Amygdala (tissue), 56 donors: Measurements from ENCODE around the gene BTD.

Experiments
- DNase-seq, 56 donors: peaks; one replicate each; lab custom pipeline; 2025; lab: John Stamatoyannopoulos, UW

The BTD gene

DNA sequence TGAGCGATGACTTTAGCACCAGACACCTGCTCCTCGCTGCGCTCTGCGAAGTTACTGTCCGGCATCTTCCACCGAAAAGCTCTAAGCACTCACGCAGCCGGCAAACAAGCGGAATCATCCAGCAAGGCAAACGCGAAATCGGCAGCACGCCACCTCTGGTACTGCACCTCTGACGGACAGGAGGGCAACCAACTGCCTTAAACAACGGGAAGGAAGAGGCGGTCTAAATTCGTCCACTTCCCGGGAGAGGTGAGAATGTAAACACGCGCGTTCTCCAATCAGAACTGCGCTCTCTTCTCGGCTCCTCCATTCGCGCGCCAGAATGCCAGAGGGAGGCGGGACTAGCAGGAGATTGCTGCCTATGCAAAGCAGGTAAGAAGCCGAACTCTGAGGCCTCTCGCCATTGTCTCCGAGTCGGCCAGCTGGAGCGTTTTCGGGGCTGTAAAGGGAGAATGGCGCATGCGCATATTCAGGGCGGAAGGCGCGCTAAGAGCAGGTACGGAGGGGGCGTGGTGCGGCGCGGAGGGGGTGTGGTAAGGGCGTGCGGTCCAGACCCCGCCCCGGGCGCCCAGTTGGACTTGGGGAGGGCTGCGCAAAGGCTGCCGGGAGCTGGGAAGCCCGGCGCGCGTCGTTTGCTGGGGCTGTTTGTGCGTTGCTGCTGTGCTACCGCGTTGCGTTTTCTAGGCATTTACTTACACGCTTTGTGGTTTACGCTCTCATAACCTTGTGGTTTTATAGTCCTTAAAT is at the start of gene BTD, which contains the start of gene HACL1:
BTD (plus strand) TSS at position 347 of the 747 bp plus-strand sequence. CDS start 33,695 bp downstream, outside the sequence.
HACL1 (minus strand) TSS at position 171 of the 747 bp plus-strand sequence; CDS start at position 65, 106 bp downstream.
- no peak for DNase-seq

GRCh38 chr3:15551902-15552301 is 49.6 kb upstream of the BTD start:
- no peak for DNase-seq

- no peak for DNase-seq
Measured at GRCh38 chr3:15553749-15554148, 47.8 kb upstream of the BTD start.

GRCh38 chr3:15556512-15556911 is 45.0 kb upstream of the BTD start:
- no peak for DNase-seq

DNA sequence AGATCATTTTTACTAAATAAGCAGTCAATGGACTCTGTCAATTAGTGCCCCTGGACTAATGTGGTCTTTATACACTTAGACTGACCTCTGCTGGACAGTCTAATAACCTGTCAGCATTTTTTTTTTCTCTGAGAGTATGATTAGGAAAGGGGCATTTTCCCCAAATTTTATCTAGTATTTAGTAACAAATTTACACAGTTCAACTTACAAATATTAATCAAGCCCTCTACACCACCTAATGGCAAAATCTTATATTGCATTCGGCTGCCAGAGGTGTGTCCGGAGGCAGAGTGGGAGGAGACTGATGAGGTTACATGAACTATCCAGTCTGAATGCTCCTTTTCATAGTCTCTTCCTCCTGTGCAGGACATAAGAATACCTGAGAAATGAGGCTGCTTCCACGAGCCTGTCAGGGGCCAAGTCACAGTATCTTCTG is 44.0 kb upstream of the BTD start:
- peak in 3 of 56 donors; percentile 4 to 24 (median 12) for DNase-seq

- no peak for DNase-seq
Measured at GRCh38 chr3:15558581-15558980, 43.0 kb upstream of the BTD start.

DNA sequence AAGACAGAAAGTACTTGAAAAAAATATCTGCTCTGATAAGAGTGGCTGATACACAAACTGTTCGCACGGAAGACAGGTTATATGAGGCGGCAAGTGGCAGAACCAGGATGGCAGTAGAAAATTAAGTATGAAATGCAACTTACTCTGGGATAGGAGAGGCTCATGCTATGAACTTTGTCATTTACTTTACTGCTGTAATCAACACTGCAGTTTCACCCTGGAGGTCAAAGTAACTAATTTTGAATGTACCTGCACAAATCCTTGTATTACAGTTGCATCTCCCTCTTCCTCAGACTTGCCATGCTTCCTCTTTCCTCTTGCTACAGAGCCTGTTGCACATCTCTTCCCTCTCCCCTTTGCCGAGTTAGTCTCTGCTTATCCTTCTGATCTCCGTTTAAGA is 39.0 kb upstream of the BTD start:
- DNase-seq, result no peak

DNA sequence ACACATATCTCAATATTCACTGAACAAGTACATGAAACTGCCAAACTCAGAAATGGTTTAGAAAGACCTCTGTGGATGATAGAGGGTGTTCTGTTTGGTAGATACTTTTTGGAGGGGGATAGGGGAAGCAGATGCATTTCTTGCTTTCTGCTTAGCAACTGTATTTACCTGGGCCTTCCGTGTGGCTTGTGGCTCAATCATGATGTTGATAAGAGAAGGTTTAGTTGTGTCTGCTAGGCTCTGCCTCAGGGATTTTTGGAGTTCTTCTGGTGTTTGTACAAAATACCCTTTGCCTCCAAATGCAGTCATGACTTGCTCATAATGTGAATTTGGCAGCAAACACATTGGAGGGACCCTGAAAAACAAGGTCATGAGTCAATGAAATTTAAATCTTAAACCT is 38.4 kb upstream of the BTD start:
- no peak for DNase-seq

DNA sequence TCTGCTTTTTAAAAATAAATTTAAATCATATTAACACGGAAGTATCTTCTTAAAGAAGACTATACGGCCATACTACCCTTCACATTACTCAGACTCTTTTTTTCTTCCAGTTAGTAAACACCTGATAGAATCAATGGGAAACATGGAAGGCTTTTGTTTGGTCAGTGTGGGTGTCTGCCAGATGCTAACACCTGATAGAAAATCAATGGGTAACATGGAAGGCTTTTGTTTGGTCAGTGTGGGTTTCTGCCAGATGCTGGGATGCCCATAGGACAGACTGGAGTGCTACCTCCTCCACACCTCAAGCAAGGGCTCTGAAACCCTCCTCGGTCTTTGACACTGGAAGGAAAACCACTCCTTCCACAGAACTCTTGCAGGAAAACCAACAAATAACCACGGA is 29.4 kb upstream of the BTD start:
- DNase-seq, result no peak

- DNase-seq, result no peak
Measured at GRCh38 chr3:15575446-15575845, 26.1 kb upstream of the BTD start.

GRCh38 chr3:15576475-15576874 is 25.1 kb upstream of the BTD start:
- no peak for DNase-seq

GRCh38 chr3:15578289-15578867 is 23.2 kb upstream of the BTD start:
- peak in 6 of 56 donors; percentile 3 to 34 (median 11) for DNase-seq

DNA sequence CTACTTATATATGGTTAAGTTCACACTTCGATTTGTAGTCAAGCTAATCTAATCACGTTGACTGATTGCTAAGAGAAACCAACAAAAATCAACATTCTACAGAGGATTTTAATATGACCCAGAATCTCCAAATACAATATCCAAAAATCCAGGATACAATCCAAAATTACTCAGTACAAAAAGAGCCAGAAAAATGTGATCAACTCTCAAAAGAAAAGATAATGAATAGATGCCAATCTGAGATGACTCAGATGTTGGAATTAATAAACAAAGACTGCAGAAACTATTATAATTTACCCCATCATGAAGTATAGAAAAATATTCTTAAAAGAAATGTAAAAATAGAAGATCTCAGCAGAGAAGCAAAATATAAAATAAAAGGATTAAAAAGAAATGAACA is 22.5 kb upstream of the BTD start:
- no peak for DNase-seq

DNA sequence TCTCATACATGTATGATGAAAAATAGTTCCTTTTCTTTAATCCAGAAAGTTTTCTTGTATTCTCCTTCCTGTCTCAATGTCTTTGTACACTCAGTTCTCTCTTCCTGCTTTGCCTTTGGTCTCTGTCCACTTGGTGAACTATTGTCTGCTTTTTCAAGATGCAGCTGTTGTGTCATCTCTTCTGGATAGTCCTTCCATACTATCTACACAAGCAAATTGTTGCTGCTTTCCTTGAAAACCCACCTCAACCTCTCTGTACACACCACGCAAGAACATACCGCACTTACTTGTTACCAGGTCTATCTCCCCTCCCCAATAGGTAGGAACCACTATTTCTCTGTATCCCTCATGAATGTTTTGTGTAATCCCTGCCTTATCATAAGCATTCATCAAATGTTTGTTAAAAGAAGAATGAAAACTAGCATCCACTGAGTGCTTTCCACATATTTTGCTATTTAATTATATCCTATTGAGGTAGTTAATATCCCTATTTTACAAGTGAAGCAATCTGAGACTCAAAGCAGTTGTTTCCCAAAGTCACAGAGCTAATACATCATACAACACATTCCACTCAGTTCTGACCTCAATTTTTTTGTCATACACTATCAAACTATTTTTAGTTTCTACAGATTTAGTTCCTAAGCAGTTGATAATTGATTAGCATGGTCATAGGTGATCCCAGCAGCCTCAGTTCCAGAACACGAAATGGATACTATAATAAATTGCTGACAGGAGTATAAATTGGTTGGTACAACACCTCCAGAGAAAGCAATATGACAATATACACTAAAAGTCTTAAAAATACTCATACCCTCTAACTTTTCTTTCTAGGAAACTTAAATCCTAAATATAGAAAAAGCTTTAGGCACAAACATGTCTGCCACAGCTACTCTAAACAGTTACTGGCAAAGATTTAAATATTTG is 19.8 kb upstream of the BTD start:
- no peak for DNase-seq

GRCh38 chr3:15585111-15585845 is 16.3 kb upstream of the BTD start:
- DNase-seq, result no peak

GRCh38 chr3:15591242-15591641 is 10.3 kb upstream of the BTD start:
- DNase-seq, result no peak

- no peak for DNase-seq
Measured at GRCh38 chr3:15591928-15592327, 9.6 kb upstream of the BTD start.

DNA sequence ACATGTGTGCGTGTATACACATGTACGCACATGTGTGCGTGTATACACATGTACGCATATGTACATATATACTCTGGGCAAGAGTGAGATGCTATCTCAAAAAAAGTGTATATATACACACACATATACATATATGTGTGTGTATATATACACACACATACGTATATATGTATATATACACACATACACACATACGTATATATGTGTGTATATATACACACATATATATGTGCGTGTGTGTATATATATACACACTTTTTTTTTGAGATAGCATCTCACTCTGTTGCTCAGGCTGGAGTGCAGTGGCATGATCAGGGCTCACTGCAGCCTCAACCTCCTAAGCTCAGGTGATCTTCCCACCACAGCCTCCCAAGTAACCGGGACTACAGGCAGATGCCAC is 8.6 kb upstream of the BTD start:
- no peak for DNase-seq

DNA sequence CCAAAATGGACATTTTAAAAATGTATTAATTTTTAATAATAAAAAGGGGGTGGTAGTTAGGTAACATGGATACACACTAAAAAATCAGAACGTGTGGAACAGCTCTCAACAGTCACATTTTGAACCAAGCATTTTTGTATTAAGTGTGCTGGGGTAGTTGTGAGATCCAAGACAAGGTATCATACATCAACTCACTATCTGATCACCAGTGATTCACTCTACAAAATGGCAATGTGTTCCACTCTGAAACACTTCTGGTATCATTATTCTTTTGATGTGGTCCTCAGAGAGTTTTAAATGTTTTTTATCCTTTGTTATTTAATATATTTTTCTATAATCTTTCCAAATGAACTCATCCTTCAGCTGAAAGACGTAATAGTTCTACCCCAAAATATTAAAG is 5.6 kb upstream of the BTD start:
- DNase-seq, result no peak

DNA sequence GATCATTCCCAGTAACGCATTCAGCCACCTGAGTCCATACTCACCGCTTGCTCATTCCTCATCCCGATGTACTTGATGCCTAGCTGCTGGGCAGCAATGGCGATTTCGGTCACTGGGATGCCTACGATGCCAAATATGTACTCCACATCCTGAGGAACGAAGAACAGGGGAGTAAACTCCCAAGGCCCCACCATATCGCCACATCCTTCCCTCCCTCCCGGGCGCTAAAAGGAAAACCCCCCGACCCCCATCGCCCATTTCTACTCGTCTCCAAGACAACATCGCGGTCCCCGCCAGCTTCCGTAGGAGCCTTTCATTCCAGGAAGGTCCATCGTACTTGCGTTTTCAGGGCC is 523 bp upstream of the BTD start:
- no peak for DNase-seq

DNA sequence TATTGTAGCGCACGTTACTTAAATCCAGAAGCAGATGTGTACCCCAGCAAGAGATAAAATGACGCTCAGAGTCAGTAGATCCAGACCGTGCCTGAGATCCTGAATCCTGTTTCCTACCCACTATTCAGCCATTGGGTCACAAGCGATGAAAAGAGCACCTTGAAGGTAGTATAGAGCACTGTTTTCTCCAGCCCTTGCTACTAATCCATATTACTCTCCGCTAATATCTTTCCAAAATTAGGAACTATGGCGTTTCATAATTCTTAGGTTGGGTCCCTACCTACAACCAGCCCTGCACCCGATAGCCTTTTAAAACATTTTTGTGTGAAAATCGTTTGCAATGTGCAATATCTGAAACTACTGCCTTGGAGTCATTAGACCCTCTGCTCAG is 596 bp downstream of the BTD start:
- no peak for DNase-seq
